GM12878 (cell line): ENCODE data around the gene SENP3. TPM values are rescaled to one million over a fixed set of nuclear protein-coding genes. Genes with fewer than 3 reads are reported as not detected.

ENCODE experiments used
- ATAC-seq: fragments of 200-7000 bp; cut with Tn5 transposase; 3 replicates; pipeline ENCODE4 v1.9.1; 2020; ENCODE audit warnings: mild to moderate bottlenecking, moderate library complexity
- BruUV-seq: library from RNA; stranded (reverse); fragments of 400-500 nt; replicated peaks from 2 replicates; lab custom pipeline; 2021; lab: Mats Ljungman, UMichigan
- CTCF ChIA-PET: fragments of 300-600 bp; sonication (Branson Sonifier 250); formaldehyde crosslinking; extraction: SDS; loops from one replicate; lab custom pipeline; 2021; ENCODE audit warnings: inconsistent platforms; lab: Yijun Ruan, JAX
- POLR2A ChIA-PET: fragments of 350-600 bp; formaldehyde crosslinking; extraction: SDS; loops from one replicate; lab custom pipeline; 2021; ENCODE audit warnings: inconsistent platforms; lab: Charles Lee
- RAD21 ChIA-PET: fragments of 300-600 bp; sonication (Branson Sonifier 250); formaldehyde crosslinking; loops from one replicate; lab custom pipeline; 2023; ENCODE audit warnings: antibody characterized with exemption; ENCODE audit not compliant: unreplicated experiment; lab: Charles Lee
- SMC1A ChIA-PET: fragments of 300-600 bp; sonication (Branson Sonifier 250); formaldehyde crosslinking; loops from one replicate; lab custom pipeline; 2023; ENCODE audit not compliant: unreplicated experiment, uncharacterized antibody; lab: Charles Lee
- DNase-seq: peaks from one replicate; pipeline ENCODE4 v3.0.0-alpha.2; 2011; ENCODE audit warnings: low read depth, low spot score
- FAIRE-seq: peaks from 3 replicates; lab custom pipeline; 2011; peaks lifted over from hg19 to GRCh38; lab: Jason Lieb, UNC
- H2AFZ ChIP-seq: 2 replicates; pipeline ENCODE4 v1.6.0; 2011; ENCODE audit warnings: low read depth, low read length, control low read depth; ENCODE audit not compliant: control insufficient read depth
- H3K27ac ChIP-seq: 2 replicates; pipeline ENCODE4 v1.5.1; 2011; ENCODE audit warnings: control low read depth; ENCODE audit not compliant: control insufficient read depth, insufficient read depth
- H3K27me3 ChIP-seq, 2 experiments: replicated peaks in 1 of 2; 2 replicates each; pipeline versions ENCODE4 v1.6.0 to v1.6.1; 2011; ENCODE audit warnings: low read length in 1 of 2; ENCODE audit not compliant: control insufficient read depth in 2 of 2, insufficient read depth in 2 of 2
- H3K36me3 ChIP-seq, 2 experiments: 2 replicates each; pipeline ENCODE4 v1.5.1; 2011; ENCODE audit warnings: low read length in 1 of 2; ENCODE audit not compliant: control insufficient read depth in 2 of 2, insufficient read depth in 2 of 2
- H3K4me1 ChIP-seq: 2 replicates; pipeline ENCODE4 v1.6.1; 2011; ENCODE audit warnings: mild to moderate bottlenecking, low read length, moderate library complexity, mixed read lengths; ENCODE audit not compliant: control insufficient read depth, insufficient read depth
- H3K4me2 ChIP-seq: 2 replicates; pipeline ENCODE4 v1.6.0; 2011; ENCODE audit warnings: control low read depth; ENCODE audit not compliant: control insufficient read depth, insufficient read depth
- H3K4me3 ChIP-seq: fragments of 200-600 bp; sonication (generic); 2 replicates; pipeline ENCODE4 v1.5.1; 2016
- H3K79me2 ChIP-seq: 2 replicates; pipeline ENCODE4 v1.6.0; 2011; ENCODE audit warnings: low read length; ENCODE audit not compliant: control insufficient read depth, insufficient read depth
- H3K9ac ChIP-seq: 2 replicates; pipeline ENCODE4 v1.8.0; 2011; ENCODE audit warnings: low read length, control low read depth, mixed read lengths; ENCODE audit not compliant: control insufficient read depth, insufficient read depth
- H3K9me3 ChIP-seq: replicated peaks from 3 replicates; pipeline ENCODE4 v1.5.1; 2011; ENCODE audit warnings: mild to moderate bottlenecking, low read length; ENCODE audit not compliant: control insufficient read depth, insufficient read depth
- H4K20me1 ChIP-seq: 2 replicates; pipeline ENCODE4 v1.6.0; 2011; ENCODE audit not compliant: control insufficient read depth, insufficient read depth
- CHD4 ChIP-seq: fragments of 200-600 bp; sonication (generic); IDR thresholded peaks from 2 replicates; pipeline ENCODE4 v1.6.1; 2016; ENCODE audit warnings: mild to moderate bottlenecking
- FOXK2 ChIP-seq: fragments of 450-650 bp; IDR thresholded peaks from 2 replicates; pipeline ENCODE4 v1.6.1; 2017; ENCODE audit warnings: mild to moderate bottlenecking, moderate library complexity
- FOXM1 ChIP-seq: IDR thresholded peaks from 2 replicates; pipeline ENCODE4 v1.6.1; 2012; ENCODE audit warnings: low read depth, mild to moderate bottlenecking, inconsistent platforms, low read length, moderate library complexity
- JUNB ChIP-seq: IDR thresholded peaks from 2 replicates; pipeline ENCODE4 v1.6.1; 2016; ENCODE audit warnings: antibody characterized with exemption, mild to moderate bottlenecking
- MLLT1 ChIP-seq: fragments of 450-650 bp; IDR thresholded peaks from 2 replicates; pipeline ENCODE4 v1.6.1; 2016; ENCODE audit warnings: mild to moderate bottlenecking
- MTA2 ChIP-seq: fragments of 450-650 bp; IDR thresholded peaks from 2 replicates; pipeline ENCODE4 v1.6.1; 2016; ENCODE audit warnings: low read depth, mild to moderate bottlenecking, moderate library complexity
- NBN ChIP-seq: fragments of 450-650 bp; IDR thresholded peaks from 2 replicates; pipeline ENCODE4 v1.6.1; 2016
- POLR2A ChIP-seq: IDR thresholded peaks from 2 replicates; pipeline ENCODE4 v1.6.1; 2011; ENCODE audit warnings: low read depth, mild to moderate bottlenecking, low read length
- POLR2AphosphoS5 ChIP-seq: IDR thresholded peaks from 2 replicates; pipeline ENCODE4 v1.6.1; 2011; ENCODE audit warnings: mild to moderate bottlenecking, low read length, inconsistent platforms
- SKIL ChIP-seq: fragments of 450-650 bp; IDR thresholded peaks from 2 replicates; pipeline ENCODE4 v1.6.1; 2017; ENCODE audit warnings: mild to moderate bottlenecking, low read depth, inconsistent platforms; ENCODE audit not compliant: poor library complexity, severe bottlenecking
- SMAD5 ChIP-seq: IDR thresholded peaks from 2 replicates; pipeline ENCODE4 v1.6.1; 2016; ENCODE audit warnings: antibody characterized with exemption, low read depth
- STAT3 ChIP-seq: IDR thresholded peaks from 2 replicates; pipeline ENCODE4 v1.6.1; 2011; ENCODE audit warnings: low read depth, low read length, improper control_type of control experiment
- ZNF217 ChIP-seq: fragments of 450-650 bp; IDR thresholded peaks from 2 replicates; pipeline ENCODE4 v1.6.1; 2017; ENCODE audit warnings: antibody characterized with exemption, mild to moderate bottlenecking
- WGBS: methylation state at CpG from one replicate; pipeline ENCODE4 v1.1.6; 2016; ENCODE audit warnings: low lambda C conversion rate; ENCODE audit not compliant: insufficient replicate concordance, insufficient coverage; ENCODE audit errors: missing lambda C conversion rate; 5-methylcytosine and 5-hydroxymethylcytosine counted together
- in situ Hi-C: fragments of 300-500 bp; cut with MboI; formaldehyde crosslinking; loops from 9 replicates; pipeline ENCODE4 v1.14.3; 2018; ENCODE audit warnings: mixed read lengths
- intact Hi-C: fragments of 100-400 bp; cut with micrococcal nuclease; formaldehyde crosslinking; loops from one replicate; pipeline ENCODE4 v1.14.2; 2022; ENCODE audit not compliant: unreplicated experiment
- polyA plus RNA-seq, 11 experiments: library from polyadenylated mRNA; depleted of rRNA in 4 of 11; unstranded in 6 of 11; stranded (reverse) in 5 of 11; fragments of >200 nt; fragmentation: Nextera tagmentation in 4 of 11; fragmentation: Illumina TruSeq in 1 of 11; extraction: Ambion mirVana in 4 of 11; extraction: Trizol in 1 of 11; gene quantifications; 1 replicate in 1 of 11; 2 replicates in 10 of 11; pipeline versions ENCODE4 v1.2.1 to v1.2.3, GENCODE V29; 2011 to 2016; ENCODE audit warnings: inconsistent platforms in 2 of 11, missing spikeins in 2 of 11, low read depth in 1 of 11
- total RNA-seq, 4 experiments: library from RNA; depleted of rRNA in 3 of 4; stranded (reverse); fragments of >200 nt in 3 of 4; fragmentation: Illumina TruSeq in 1 of 4; extraction: Trizol in 1 of 4; gene quantifications; 2 replicates each; pipeline versions ENCODE4 v1.2.1 to v1.2.3, GENCODE V29; 2013 to 2021

Gene SENP3
- total and polyA plus RNA-seq, 10 of the 15 experiments (the other 5 are each of a cell fraction or from before 2014, with no cell fraction given): 1.8 to 113 (median 72.3) TPM

GRCh38 chr17:7574176-7574953 lies 12.6 kb downstream of the SENP3 start:
- SMC1A ChIA-PET: interaction anchor here (0.7 to 2.2 kb wide), 4 partner anchors 9 to 113 kb away, joined by 3 to 7 read pairs (median 4); partner anchors contain the start of genes MPDU1, TP53 and WRAP53
- DNase-seq: no peak

GRCh38 chr17:7575481-7575883 lies 13.8 kb downstream of the SENP3 start:
- 0% methylated on average over 1 of the region's 1 CpG for WGBS
- TF ChIP-seq MTA2: no peak
- TF ChIP-seq JUNB: no peak
- no peak for TF ChIP-seq SKIL
- no peak for TF ChIP-seq NBN
- TF ChIP-seq SMAD5: 0 out of 2 replicates have a peak, but pooled peaks have one; percentile 27
- TF ChIP-seq MLLT1: no peak
- no peak for TF ChIP-seq FOXK2
- 0 out of 2 replicates have a peak, but pooled peaks have one; percentile 27 for TF ChIP-seq POLR2A
- peak; percentile 66 for TF ChIP-seq POLR2AphosphoS5
- peaks cover 25% of the 10 kb centered on the region for H4K20me1 ChIP-seq
- H3K27ac ChIP-seq: no peak overlapping the region
- H3K4me3 ChIP-seq: peak overlapping the region; percentile 93
- H3K27me3 ChIP-seq: no peaks in the 10 kb centered on the region
- in situ Hi-C loops: no loop called here
- no peaks in the 10 kb centered on the region for H3K9me3 ChIP-seq
- ChIA-PET POLR2A (interaction anchor here (0.5 to 5.1 kb wide), 4 partner anchors 9 to 143 kb away, joined by 4 to 39 read pairs (median 6); partner anchors contain the start of genes MPDU1 and TP53), SMC1A (interaction anchor here (0.8 to 2.2 kb wide), 4 partner anchors 8 to 112 kb away, joined by 3 to 6 read pairs (median 4); partner anchors contain the start of genes MPDU1, TP53 and WRAP53), CTCF (interaction anchor here (0.8 to 3.0 kb wide), 3 partner anchors 8 to 15 kb away, joined by 3 to 14 read pairs (median 5); partner anchors contain the start of genes MPDU1 and SENP3), RAD21 (interaction anchor here (1.0 to 2.7 kb wide), 4 partner anchors 14 to 115 kb away, joined by 3 to 8 read pairs (median 4); partner anchors contain the start of genes SENP3 and TP53)
- no peak overlapping the region for H2AFZ ChIP-seq
- H3K9ac ChIP-seq: peak overlapping the region; percentile 99; the same call in 1 of the 2 replicates
- no peak for FAIRE-seq
- intact Hi-C loops: no loop called here
- peaks cover 36 to 56% of the 10 kb centered on the region in 2 experiments for H3K36me3 ChIP-seq
- ATAC-seq: no peak
- DNase-seq: no peak
- BruUV-seq: no TSS peak
- peaks cover 43% of the 10 kb centered on the region for H3K4me1 ChIP-seq
- peaks cover 61% of the 10 kb centered on the region for H3K79me2 ChIP-seq
- H3K4me2 ChIP-seq: peak overlapping the region; percentile 84

More at GRCh38 chr17:7574176-7574953, 12.6 kb downstream of the SENP3 start:
- peaks cover 32% of the 10 kb centered on the region for H3K4me1 ChIP-seq
- H3K4me3 ChIP-seq: peak overlapping the region; percentile 93
- FAIRE-seq (no peak), ATAC-seq (no peak)
- peak overlapping the region; percentile 84 for H3K4me2 ChIP-seq
- in situ Hi-C loops: loop anchor here (25.0 kb wide), 1 partner anchor 537 kb away; the partner anchor contains the start of genes SLC16A11 and SLC16A13
- H3K36me3 ChIP-seq: peaks cover 40 to 56% of the 10 kb centered on the region in 2 experiments
- H2AFZ ChIP-seq: no peak overlapping the region
- peak overlapping the region; percentile 99 for H3K9ac ChIP-seq
- H3K27ac ChIP-seq: 0 out of 2 replicates have a peak overlapping the region, but pooled peaks have one; percentile 97
- H3K79me2 ChIP-seq: peaks cover 57% of the 10 kb centered on the region
- ChIA-PET RAD21 (interaction anchor here (0.7 to 2.7 kb wide), 7 partner anchors 9 to 116 kb away, joined by 3 to 9 read pairs (median 4); partner anchors contain the start of genes MPDU1, SAT2 and SENP3), CTCF (interaction anchor here (0.7 to 3.0 kb wide), 5 partner anchors 9 to 112 kb away, joined by 3 to 14 read pairs (median 5); partner anchors contain the start of genes MPDU1, SENP3, SOX15 and TP53), POLR2A (interaction anchor here (0.5 to 5.1 kb wide), 9 partner anchors 10 to 269 kb away, joined by 3 to 39 read pairs (median 4); partner anchors contain the start of genes FXR2, MPDU1, TMEM256 and TP53)
- BruUV-seq: no TSS peak
- intact Hi-C loops: loop anchor here (5.0 kb wide), 1 partner anchor 113 kb away; the partner anchor contains the start of genes TP53 and WRAP53
- no peaks in the 10 kb centered on the region for H3K9me3 ChIP-seq
- WGBS: 1% methylated on average over 15 of the region's 15 CpGs
- H4K20me1 ChIP-seq: peaks cover 25% of the 10 kb centered on the region
- TF ChIP-seq POLR2AphosphoS5 (peak; percentile 53), ZNF217 (no peak), FOXM1 (0 out of 2 replicates have a peak, but pooled peaks have one; percentile 16), POLR2A (peak; percentile 33; the same call in 1 of the 2 replicates), STAT3 (no peak), CHD4 (no peak)
- no peaks in the 10 kb centered on the region for H3K27me3 ChIP-seq
